GM06990 (cell line): Measurements from ENCODE around the gene SYNDIG1.

Experiments
- DNase-seq: peaks from one replicate; pipeline ENCODE4 v3.0.0-alpha.2; 2011; ENCODE audit not compliant: insufficient read length; ENCODE audit errors: extremely low read depth
- H3K27me3 ChIP-seq: replicated peaks from 2 replicates; pipeline ENCODE4 v1.6.0; 2011; ENCODE audit warnings: low read length; ENCODE audit not compliant: control insufficient read depth, insufficient read depth
- H3K36me3 ChIP-seq: 2 replicates; pipeline ENCODE4 v1.5.1; 2011; ENCODE audit warnings: low read length; ENCODE audit not compliant: control insufficient read depth, insufficient read depth
- H3K4me3 ChIP-seq: replicated peaks from 2 replicates; pipeline ENCODE4 v1.5.1; 2011; ENCODE audit warnings: low read depth, mild to moderate bottlenecking, control low read depth, low read length
- TF ChIP-seq, protein P1 (sequence below): IDR thresholded peaks from 2 replicates; pipeline ENCODE4 v1.5.1; 2011; ENCODE audit warnings: low read length, control low read depth, mild to moderate bottlenecking, inconsistent platforms; ENCODE audit not compliant: insufficient read depth, poor library complexity, severe bottlenecking

SYNDIG1 gene

DNA sequence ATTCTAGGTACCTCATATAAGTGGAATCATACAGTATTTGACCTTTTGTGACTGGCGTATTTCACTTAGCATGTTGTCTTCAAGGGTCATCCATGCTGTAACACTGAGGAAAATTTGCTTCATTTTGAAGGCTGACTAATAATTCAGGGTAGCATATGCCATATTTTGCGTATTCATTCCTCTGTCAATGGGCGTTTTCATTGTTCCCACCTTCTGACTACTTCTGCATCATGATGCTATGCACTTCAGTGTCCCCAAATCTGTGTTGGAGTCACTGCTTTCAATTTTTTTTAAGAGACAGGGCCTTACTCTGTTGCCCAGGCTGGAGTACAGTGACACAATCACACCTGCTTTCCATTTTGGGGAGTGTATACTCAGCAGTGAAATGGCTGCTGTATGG lies 51.6 kb downstream of the SYNDIG1 start:
- TF ChIP-seq, protein P1, sequence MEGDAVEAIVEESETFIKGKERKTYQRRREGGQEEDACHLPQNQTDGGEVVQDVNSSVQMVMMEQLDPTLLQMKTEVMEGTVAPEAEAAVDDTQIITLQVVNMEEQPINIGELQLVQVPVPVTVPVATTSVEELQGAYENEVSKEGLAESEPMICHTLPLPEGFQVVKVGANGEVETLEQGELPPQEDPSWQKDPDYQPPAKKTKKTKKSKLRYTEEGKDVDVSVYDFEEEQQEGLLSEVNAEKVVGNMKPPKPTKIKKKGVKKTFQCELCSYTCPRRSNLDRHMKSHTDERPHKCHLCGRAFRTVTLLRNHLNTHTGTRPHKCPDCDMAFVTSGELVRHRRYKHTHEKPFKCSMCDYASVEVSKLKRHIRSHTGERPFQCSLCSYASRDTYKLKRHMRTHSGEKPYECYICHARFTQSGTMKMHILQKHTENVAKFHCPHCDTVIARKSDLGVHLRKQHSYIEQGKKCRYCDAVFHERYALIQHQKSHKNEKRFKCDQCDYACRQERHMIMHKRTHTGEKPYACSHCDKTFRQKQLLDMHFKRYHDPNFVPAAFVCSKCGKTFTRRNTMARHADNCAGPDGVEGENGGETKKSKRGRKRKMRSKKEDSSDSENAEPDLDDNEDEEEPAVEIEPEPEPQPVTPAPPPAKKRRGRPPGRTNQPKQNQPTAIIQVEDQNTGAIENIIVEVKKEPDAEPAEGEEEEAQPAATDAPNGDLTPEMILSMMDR = no peak

DNA sequence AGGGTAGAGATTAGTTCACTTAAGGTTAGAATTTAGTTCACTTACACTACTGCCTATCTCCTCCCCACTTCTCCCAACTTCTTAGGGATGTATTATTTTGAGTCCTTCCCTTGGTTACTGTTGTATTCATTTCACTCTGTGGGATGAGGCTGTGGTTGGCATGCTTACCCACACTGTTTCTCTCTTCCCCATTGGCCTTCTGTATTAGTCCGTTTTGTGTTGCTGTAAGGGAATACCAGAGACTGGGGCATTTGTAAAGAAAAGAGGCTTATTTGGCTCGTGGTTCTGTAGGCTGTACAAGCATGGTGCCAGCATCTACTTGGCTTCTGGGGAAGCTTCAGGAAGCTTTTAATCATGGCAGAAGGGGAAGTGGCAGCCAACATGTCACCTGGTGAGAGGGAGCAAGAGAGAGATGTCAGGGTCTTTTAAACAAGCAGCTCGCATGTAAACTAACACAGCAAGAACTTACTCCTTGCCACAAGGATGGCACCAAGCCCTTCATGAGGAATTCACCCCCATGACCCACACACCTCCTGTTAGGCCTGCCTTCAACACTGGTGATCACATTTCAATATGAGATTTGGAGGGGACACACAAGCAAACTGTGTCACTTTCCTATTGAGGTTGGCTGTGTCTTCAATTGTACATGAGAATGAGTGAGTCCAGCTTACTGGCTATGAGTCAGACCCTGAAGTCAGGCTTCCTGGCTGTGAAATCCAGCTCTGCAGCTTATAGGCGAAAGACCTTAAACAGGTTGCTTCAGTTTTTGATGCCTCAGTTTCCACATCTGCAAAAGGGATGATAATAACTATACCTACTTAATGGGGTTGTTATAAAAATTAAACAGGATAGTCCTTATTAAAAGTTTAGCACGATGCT lies 53.3 kb downstream of the SYNDIG1 start:
- Histone ChIP-seq H3K36me3 (no peaks in the 10 kb centered on the region), H3K27me3 (no peaks in the 10 kb centered on the region), H3K4me3 (no peak overlapping the region)
- TF ChIP-seq, protein P1 = no peak
- DNase-seq = no peak

More for the DNA sequence above, 51.6 kb downstream of the SYNDIG1 start:
- Histone ChIP-seq H3K27me3 (no peaks in the 10 kb centered on the region), H3K36me3 (no peaks in the 10 kb centered on the region), H3K4me3 (no peak overlapping the region)
- DNase-seq = no peak

DNA sequence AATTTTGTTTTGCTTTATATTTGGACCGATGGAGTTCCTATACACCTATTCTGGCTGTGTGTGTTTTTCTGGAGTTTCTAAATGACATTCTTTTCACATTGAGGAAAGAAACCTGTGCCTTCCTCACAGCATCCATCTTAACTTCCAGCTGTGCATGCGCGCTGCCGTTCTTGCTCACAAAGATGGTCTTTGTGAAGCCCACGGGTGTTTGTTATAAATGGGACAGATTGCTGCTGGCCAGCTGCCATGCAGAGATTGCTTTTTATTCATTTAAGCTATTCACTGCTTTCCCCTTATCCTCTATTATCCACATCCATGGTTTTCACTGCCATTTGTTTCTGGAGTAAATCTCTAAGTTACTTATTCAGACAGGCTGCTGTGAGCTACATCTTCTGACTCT lies 54.2 kb downstream of the SYNDIG1 start:
- TF ChIP-seq, protein P1 = no peak
- DNase-seq = no peak
- H3K27me3 ChIP-seq = no peaks in the 10 kb centered on the region
- H3K36me3 ChIP-seq = no peaks in the 10 kb centered on the region
- no peak overlapping the region for H3K4me3 ChIP-seq

DNA sequence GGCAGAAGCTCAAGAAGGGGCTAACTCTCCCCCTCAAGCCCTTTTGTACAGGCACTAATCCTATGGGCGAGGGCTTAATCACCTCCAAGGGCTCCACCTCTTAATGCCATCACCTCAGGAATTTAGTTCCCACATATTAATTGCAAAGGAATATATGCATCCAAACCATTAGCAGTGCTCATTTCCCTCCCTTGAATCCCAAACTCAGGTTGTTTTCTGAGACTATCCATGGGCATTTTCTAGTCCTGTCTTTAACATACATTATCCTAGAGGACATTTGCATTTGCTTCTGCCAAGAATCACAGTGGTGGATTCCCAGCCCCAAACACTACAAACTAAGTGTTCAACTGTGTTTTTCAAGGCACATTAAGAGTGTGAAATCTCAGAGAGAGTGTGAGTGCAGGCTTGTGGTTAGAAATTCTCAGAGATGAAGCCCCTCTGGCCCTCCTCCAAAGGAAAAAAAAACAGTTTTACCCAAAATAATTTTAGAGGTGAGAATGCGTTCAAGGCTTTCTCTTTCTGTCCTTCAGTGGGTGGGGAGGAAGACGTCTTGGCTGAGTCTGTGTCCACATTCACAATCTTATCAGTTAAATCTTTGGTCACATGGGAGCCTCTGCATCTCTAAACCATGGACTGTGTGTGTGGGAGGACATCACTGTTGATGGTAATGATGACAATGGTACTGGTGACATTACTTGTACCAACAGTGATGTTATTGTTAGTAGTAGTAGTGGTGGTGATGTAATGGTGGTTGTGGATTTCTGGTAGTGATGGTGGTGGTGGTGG lies 59.3 kb downstream of the SYNDIG1 start:
- TF ChIP-seq, protein P1 = no peak
- Histone ChIP-seq H3K36me3 (no peaks in the 10 kb centered on the region), H3K27me3 (no peaks in the 10 kb centered on the region), H3K4me3 (no peak overlapping the region)
- no peak for DNase-seq

DNA sequence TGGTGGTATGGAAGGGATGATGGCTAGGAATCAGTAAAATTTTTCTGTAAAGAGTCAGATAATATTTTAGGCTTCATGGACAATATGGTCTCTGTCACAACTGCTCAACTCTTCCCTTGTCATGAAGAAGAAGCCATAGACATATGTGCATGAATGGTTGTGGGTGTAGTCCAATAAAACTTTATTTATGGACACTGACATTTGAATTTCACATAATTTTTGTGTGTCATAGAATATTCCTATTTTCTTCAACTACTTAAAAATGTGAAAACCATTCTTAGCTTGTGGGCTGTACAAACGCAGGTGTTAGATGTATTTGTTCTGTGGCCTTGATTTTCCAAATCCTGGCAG lies 59.9 kb downstream of the SYNDIG1 start:
- no peaks in the 10 kb centered on the region for H3K27me3 ChIP-seq
- H3K4me3 ChIP-seq = no peak overlapping the region
- no peaks in the 10 kb centered on the region for H3K36me3 ChIP-seq
- DNase-seq = no peak
- TF ChIP-seq, protein P1 = no peak
